Activated T-helper 1 cell treated with anti-CD3 and anti-CD28 coated beads, Interleukin-2, amount 50 U/mL, for 16 hours (primary cell): ENCODE results near the gene RNF13.

Experiments used
- DNase-seq, 2 donors: peaks; one replicate each; pipeline ENCODE4 v3.0.0-alpha.2; 2020; ENCODE audit warnings: low read depth in 1 of 2, low spot score in 1 of 2

The RNF13 gene

GRCh38 chr3:149812606-149813366 lies at the start of gene RNF13:
TSS of gene RNF13 (plus strand) at chr3:149813215. CDS start at chr3:149846027, 32,812 bp downstream.
- DNase-seq: peak; percentile 81 to 87

- DNase-seq: no peak
Measured at GRCh38 chr3:149763565-149764195, 49.3 kb upstream of the RNF13 start.

- DNase-seq: no peak
Measured at GRCh38 chr3:149764302-149764701, 48.7 kb upstream of the RNF13 start.

- DNase-seq: no peak
Measured at GRCh38 chr3:149765762-149766334, 47.2 kb upstream of the RNF13 start.

- no peak for DNase-seq
Measured at GRCh38 chr3:149767720-149768119, 45.3 kb upstream of the RNF13 start.

- no peak for DNase-seq
Measured at GRCh38 chr3:149768704-149769103, 44.3 kb upstream of the RNF13 start.

GRCh38 chr3:149770246-149770645 lies 42.8 kb upstream of the RNF13 start:
- no peak for DNase-seq

GRCh38 chr3:149771652-149772271 lies 41.3 kb upstream of the RNF13 start:
- DNase-seq: no peak

- no peak for DNase-seq
Measured at GRCh38 chr3:149772861-149773260, 40.2 kb upstream of the RNF13 start.

- DNase-seq: no peak
Measured at GRCh38 chr3:149776170-149776569, 36.8 kb upstream of the RNF13 start.

GRCh38 chr3:149777414-149778214 lies 35.4 kb upstream of the RNF13 start:
- DNase-seq: no peak

- DNase-seq: no peak
Measured at GRCh38 chr3:149781211-149781610, 31.8 kb upstream of the RNF13 start.

GRCh38 chr3:149781741-149782140 lies 31.3 kb upstream of the RNF13 start:
- DNase-seq: no peak

- no peak for DNase-seq
Measured at GRCh38 chr3:149783576-149783975, 29.4 kb upstream of the RNF13 start.

GRCh38 chr3:149784064-149784704 lies 28.8 kb upstream of the RNF13 start:
- no peak for DNase-seq

- no peak for DNase-seq
Measured at GRCh38 chr3:149790268-149790667, 22.7 kb upstream of the RNF13 start.

- no peak for DNase-seq
Measured at GRCh38 chr3:149790698-149791097, 22.3 kb upstream of the RNF13 start.

GRCh38 chr3:149792452-149793270 lies 20.4 kb upstream of the RNF13 start, which contains the start of gene ANKUB1:
TSS of gene ANKUB1 (minus strand) at chr3:149792554. CDS start at chr3:149792366, 188 bp downstream.
- no peak for DNase-seq

- DNase-seq: no peak
Measured at GRCh38 chr3:149796026-149796425, 17.0 kb upstream of the RNF13 start.

GRCh38 chr3:149800693-149801092 lies 12.3 kb upstream of the RNF13 start:
- DNase-seq: no peak
